ENCODE measurements around the gene APRT. TPM values are rescaled to one million over a fixed set of nuclear protein-coding genes. Genes with fewer than 3 reads are reported as not detected.

APRT gene
- total RNA-seq, 1 donor from 2014 or later = 116 TPM

GRCh38 chr16:88760424-88761142 is 51.1 kb downstream of the APRT start:
- Mint-ChIP-seq H3K9me3 (no peaks in the 10 kb centered on the region), H3K36me3 (no peaks in the 10 kb centered on the region), H3K27me3 (no peaks in the 10 kb centered on the region), H3K4me1 (ENCODE audit: unreplicated experiment) (peaks cover 19% of the 10 kb centered on the region), H3K27ac (no peak overlapping the region), H3K4me3 (no peak overlapping the region)
- DNase-seq (ENCODE audit: extremely low spot score, unreplicated experiment) = no peak
- no peak for TF ChIP-seq CTCF (conservative IDR thresholded peaks at IDR 0.05)

- H3K27ac Mint-ChIP-seq = no peak overlapping the region
- H3K27me3 Mint-ChIP-seq = no peaks in the 10 kb centered on the region
- H3K36me3 Mint-ChIP-seq = no peaks in the 10 kb centered on the region
- H3K9me3 Mint-ChIP-seq = no peaks in the 10 kb centered on the region
- H3K4me3 Mint-ChIP-seq = no peak overlapping the region
- DNase-seq (ENCODE audit: extremely low spot score, unreplicated experiment) = no peak
- no peak for TF ChIP-seq CTCF (conservative IDR thresholded peaks at IDR 0.05)
- peaks cover 23% of the 10 kb centered on the region for H3K4me1 Mint-ChIP-seq (ENCODE audit: unreplicated experiment)
Observed at GRCh38 chr16:88759976-88760350, 51.8 kb downstream of the APRT start.

Other genes with a start within 250 kb of the APRT start
- gene ZC3H18, start 241.5 kb downstream of the APRT start, total RNA-seq (ENCODE audit: low replicate concordance) = 56.5 and 70.2 TPM in 2 replicates
- 0.39 TPM in 1 of 2 replicates, not detected in the other for gene IL17C, start 173.4 kb downstream of the APRT start, total RNA-seq (ENCODE audit: low replicate concordance)
- 120 and 144 TPM in 2 replicates for gene CYBA, start 160.9 kb downstream of the APRT start, total RNA-seq (ENCODE audit: low replicate concordance)
- 59.0 and 60.6 TPM in 2 replicates for gene MVD, start 148.8 kb downstream of the APRT start, total RNA-seq (ENCODE audit: low replicate concordance)
- gene SNAI3, start 125.4 kb downstream of the APRT start, total RNA-seq (ENCODE audit: low replicate concordance) = 0.68 and 0.79 TPM in 2 replicates
- gene RNF166, start 105.5 kb downstream of the APRT start, total RNA-seq (ENCODE audit: low replicate concordance) = 11.9 and 20.1 TPM in 2 replicates
- gene CTU2, start 105.4 kb downstream of the APRT start, total RNA-seq (ENCODE audit: low replicate concordance) = 25.1 and 27.1 TPM in 2 replicates
- gene PIEZO1, start 26.7 kb downstream of the APRT start, total RNA-seq (ENCODE audit: low replicate concordance) = 33.3 and 94.7 TPM in 2 replicates
- 17.7 and 36.8 TPM in 2 replicates for gene CDT1, start 8.1 kb downstream of the APRT start, total RNA-seq (ENCODE audit: low replicate concordance)
- gene GALNS, start 45.0 kb upstream of the APRT start, total RNA-seq (ENCODE audit: low replicate concordance) = 30.2 and 32.5 TPM in 2 replicates
- gene TRAPPC2L, start 45.2 kb upstream of the APRT start, total RNA-seq (ENCODE audit: low replicate concordance) = 80.4 and 91.4 TPM in 2 replicates
- 0.31 TPM in 1 of 2 replicates, not detected in the other for gene PABPN1L, start 54.7 kb upstream of the APRT start, total RNA-seq (ENCODE audit: low replicate concordance)
- 8.9 and 9.4 TPM in 2 replicates for gene CBFA2T3, start 165.3 kb upstream of the APRT start, total RNA-seq (ENCODE audit: low replicate concordance)